IMR-90 (cell line): Measurements from ENCODE around the gene RFX2.

Source experiments
- CHD1 ChIP-seq: IDR thresholded peaks from 2 replicates; pipeline ENCODE4 v1.6.1; 2012; ENCODE audit warnings: low read depth, low read length, improper control_type of control experiment
- POLR2A ChIP-seq: IDR thresholded peaks from 2 replicates; pipeline ENCODE4 v1.6.1; 2012; ENCODE audit warnings: mild to moderate bottlenecking, low read depth, low read length
- TF ChIP-seq, protein P1 (sequence below): conservative IDR thresholded peaks from 2 replicates; pipeline ENCODE4 v1.5.1; 2012; ENCODE audit warnings: mild to moderate bottlenecking, low read depth, low read length, improper control_type of control experiment

GRCh38 chr19:5961969-5962945 is 148.0 kb downstream of the RFX2 start:
- TF ChIP-seq, protein P1, sequence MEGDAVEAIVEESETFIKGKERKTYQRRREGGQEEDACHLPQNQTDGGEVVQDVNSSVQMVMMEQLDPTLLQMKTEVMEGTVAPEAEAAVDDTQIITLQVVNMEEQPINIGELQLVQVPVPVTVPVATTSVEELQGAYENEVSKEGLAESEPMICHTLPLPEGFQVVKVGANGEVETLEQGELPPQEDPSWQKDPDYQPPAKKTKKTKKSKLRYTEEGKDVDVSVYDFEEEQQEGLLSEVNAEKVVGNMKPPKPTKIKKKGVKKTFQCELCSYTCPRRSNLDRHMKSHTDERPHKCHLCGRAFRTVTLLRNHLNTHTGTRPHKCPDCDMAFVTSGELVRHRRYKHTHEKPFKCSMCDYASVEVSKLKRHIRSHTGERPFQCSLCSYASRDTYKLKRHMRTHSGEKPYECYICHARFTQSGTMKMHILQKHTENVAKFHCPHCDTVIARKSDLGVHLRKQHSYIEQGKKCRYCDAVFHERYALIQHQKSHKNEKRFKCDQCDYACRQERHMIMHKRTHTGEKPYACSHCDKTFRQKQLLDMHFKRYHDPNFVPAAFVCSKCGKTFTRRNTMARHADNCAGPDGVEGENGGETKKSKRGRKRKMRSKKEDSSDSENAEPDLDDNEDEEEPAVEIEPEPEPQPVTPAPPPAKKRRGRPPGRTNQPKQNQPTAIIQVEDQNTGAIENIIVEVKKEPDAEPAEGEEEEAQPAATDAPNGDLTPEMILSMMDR: no peak
- TF ChIP-seq POLR2A (no peak), CHD1 (no peak)
